IPS-NIHi7 (cell line): ENCODE measurements around the gene SLC37A4.
"Not testable (repeated sequence)": the region's sequence is repeated elsewhere in the genome, so short reads cannot be mapped to it uniquely, and the experiment has no call there.

ENCODE experiments used
- DNase-seq: peaks from one replicate; pipeline ENCODE4 v3.0.0; 2012; ENCODE audit warnings: mixed read lengths; ENCODE audit errors: extremely low spot score

SLC37A4 gene

DNA sequence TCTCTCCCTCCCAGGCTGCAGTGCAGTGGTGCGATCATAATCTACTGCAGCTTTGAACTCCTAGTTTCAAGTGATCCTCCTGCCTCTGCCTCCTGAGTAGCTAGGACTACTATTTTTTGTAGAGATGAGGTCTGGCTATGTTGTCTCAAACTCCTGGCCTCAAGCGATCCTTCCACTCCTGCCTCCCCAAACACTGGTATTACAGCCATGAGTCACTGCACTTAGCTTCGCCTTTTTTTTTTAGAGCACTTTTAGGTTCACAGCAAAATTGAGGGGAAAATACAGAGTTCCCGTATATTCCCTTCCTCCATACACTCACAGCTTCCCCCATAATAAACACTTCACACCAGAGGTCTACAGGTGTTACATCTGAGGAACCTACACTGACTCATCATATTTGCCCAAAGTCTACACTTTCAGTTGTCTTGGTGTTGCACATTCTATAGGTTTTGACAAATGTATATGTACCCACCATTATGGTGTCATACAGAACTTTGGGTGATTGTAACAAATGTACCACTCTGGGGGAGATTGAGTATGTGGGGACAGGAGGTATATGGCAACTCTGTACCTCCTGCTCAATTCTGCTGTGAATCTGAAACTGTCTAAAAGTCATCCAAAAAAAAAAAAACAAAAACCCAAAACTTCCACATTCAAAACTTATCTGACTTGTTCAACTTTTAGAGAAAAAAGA lies 11.3 kb upstream of the SLC37A4 start:
- no peak for DNase-seq

DNA sequence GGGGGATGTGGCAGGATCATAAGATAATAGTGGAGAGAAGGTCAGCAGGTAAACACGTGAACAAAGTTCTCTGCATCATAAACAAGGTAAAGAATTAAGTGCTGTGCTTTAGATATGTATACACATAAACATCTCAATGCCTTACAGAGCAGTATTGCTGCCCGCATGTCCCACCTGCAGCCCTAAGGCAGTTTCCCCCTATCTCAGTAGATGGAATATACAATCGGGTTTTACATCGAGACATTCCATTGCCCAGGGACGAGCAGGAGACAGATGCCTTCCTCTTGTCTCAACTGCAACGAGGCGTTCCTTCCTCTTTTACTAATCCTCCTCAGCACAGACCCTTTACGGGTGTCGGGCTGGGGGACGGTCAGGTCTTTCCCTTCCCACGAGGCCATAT lies 8.8 kb upstream of the SLC37A4 start:
- DNase-seq = not testable (repeated sequence)

DNA sequence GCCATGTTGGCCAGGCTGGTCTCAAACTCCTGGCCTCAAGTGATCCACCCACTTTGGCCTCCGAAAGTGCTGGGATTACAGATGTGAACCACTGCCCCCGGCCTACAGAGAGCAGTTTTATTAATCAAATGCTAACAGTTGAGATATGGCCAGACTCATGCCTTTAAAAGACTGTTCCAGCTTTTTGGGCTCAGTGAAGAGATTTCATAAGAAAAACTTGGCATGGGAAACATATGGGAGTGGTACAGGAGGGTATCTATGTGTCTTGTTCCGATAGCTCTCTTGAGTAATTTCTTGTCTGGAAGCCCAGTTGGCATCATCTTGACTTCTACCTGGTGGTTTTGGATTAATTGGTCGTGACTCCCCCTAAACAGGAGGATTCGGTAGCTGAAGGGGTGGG lies 8.2 kb upstream of the SLC37A4 start:
- no peak for DNase-seq

DNA sequence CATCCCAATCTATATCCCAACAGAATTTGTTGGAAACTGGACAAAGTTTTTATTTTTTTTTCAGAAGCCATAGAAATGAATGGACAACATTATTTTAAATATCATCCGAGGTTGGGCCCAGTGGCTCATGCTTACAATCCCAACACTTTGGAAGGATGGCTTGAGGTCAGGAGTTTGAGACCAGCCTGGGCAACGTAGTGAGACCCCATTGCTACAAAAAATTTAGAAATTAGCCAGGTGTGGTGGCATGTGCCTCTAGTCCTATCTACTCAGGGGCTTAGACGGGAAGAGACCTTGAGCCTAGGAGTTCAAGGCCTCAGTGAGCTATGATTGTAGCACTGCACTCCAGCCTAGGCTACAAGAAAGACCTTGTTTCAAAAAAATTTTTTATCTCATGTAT lies 4.1 kb upstream of the SLC37A4 start:
- no peak for DNase-seq

DNA sequence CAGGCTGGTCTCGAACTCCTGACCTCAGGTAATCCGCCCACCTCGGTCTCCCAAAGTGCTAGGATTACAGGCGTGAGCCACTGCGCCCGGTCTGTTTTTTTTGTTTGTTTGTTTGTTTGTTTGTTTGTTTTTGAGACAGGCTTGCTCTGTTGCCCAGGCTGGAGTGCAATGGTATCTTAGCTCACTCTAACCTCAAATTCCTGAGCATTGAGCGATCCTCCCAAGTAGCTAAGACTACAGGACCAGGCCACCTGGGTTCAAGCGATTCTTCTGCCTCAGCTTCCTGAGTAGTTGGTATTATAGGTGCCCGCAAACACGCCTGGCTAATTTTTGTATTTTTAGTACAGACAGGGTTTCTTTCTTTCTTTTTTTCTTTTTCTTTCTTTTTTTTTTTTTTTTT lies 2.7 kb upstream of the SLC37A4 start:
- not testable (repeated sequence) for DNase-seq

DNA sequence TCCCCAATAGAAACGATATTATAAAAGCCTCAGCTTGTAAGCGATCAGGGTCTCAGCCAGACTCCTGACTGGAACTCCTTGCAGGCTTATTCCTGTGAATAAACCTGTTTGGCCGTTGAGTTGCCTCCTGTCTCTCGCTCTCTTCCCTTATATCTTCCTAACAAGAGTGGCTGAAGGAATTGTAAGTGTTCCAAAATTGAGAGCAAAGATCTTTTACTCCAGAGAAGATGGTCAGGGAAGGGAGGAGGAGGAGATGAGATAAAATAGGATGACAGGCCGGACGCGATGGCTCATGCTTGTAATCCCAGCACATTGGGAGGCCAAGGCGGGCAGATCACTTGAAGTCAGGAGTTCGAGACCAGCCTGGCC lies 1.2 kb upstream of the SLC37A4 start:
- no peak for DNase-seq

DNA sequence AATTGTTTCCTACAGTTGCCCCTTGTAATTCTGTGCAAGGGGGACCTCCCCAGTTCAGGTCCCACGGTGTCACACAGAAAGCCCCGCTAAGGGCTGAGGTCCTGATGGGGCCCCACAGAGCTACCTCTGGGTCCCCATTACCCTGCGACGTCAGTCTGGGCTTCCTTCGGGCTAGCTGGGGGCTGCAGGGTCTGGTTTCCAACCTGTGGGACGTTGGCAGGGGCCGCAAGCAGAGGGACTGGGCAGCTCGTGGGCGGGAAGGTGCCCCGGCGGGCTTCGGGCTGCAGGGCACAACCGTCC lies 698 bp downstream of the SLC37A4 start:
- no peak for DNase-seq

DNA sequence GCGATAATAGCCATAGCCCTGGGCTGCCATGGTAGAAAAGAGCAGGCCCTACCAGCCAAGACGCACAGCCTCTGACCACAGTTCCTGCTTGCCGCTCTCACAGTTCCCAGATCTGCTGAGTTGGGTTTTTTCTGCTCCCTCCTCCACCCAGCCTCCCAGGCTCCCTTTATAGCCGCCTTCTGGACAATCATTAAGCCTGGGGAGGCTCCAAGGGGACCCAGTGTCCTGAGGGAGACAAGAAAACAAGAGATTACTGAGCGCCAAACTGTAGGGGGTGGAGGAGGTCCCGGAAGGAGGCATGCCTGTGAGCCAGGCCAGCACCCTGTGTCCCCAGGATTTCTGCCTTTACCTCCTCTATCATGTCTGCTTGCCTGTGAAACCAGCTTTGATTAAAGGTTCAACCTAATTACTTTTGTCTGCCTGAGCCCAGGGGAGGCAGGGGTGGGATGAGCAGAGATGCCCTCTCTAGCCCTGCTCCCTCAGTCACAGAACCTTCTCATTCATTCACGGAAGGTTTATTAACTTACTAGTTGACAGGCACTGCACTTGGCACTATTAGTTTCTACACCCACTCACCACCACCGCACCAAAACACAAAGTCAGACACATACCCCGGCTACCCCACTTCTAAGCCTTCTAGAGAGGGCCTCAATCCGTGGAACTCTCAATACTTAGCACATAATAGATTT lies 1.2 kb downstream of the SLC37A4 start:
- no peak for DNase-seq

DNA sequence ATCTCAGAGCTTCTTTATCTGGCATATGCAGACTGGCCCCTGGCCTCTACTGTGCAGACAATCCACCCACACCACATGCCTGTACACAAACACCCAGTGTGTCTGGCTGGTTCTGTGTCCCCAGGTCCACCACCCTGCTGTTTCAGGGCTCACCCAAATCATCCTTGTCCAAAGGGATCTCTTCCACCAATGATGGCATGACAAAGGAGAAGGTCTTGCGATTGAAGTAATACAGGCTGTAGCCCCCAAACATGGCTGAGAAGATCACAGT lies 1.7 kb downstream of the SLC37A4 start:
- no peak for DNase-seq

DNA sequence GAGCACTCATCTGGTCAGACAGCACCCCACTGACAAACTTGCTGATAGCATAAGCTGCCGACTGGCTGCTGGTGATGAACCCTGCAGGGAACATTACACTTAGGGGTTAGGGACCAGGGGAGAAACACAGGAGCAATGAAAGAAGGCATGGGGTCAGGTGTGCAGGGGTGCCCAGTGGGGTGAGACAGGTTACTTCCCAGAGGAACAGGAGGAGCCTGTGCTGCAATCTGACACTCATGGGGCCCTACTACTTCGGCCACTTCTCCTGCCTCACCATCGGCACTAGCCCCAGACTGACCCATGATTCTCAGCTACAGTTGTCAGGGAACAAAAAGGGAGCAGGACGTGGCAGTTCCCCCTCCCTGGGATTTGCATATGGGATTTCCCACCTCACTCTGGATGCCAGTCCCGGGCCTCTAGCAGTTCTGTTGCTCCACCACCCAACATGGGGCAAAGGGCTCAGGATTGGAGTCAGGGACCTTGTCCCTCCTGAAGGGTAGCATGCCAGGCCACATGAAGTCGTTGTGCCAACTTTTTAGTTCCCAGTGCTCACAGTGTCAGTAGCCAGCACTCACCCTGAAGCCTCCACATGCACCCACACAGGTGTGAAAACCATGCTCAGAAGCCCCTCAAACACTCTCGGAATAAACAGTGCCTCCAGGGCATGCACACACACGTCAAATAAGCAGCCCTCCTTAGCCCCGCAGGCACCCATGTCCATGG lies 2.2 kb downstream of the SLC37A4 start:
- no peak for DNase-seq

DNA sequence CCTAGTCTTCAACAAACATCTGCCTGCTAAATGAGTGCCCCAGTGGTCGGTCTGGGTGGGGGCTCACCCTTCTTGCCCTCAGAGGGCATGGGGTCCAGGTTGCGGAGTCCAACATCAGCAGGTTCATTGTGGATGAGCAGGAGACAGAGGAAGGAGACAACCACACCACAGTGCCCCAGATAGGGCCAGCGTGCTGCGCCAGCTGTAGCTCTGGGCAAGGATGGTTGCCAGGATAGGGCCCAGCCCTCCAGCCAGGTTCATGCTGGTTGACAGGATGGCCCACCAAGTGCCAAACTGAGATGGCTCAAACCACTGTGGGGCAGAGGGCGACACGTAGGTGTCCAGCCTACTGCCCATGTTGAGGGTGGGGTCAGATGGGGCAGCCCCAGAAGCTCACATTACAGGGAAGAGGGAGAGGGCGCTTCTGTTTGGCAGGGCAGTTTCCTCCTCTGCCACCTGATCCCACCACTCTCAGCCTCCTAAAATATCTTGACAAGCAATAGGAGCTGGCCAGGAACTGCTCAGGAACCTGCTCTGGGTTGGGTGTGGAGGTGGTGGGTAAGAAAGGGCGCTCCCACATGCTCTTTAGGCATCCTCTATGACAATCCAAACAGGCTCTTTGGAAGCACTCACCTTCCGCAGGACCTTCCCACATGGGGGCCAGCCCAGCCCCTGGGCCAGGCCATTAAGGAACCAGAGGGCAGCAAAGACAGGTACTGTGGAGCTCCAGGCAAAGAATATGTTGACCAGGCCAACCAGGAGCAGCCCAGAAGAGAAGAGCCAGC lies 2.9 kb downstream of the SLC37A4 start:
- no peak for DNase-seq

DNA sequence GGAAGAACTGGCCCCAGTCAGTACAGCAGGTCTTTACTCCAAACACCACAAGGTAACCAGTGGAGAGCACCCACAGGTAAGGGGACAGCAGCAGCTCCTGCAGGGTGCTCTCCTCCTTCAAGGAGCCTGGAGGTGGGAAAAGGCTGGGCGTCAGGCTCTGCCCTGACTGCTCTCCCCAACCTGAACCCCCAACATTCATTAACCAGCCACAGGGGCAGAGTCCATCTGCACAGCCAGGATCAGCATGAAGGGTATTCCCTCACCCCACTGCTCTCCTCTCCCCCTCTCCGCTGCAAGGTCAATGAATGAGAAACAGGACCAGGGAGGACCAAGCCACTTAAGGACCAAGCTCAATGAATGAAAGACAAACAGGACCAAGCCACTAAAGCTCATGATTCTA lies 3.7 kb downstream of the SLC37A4 start:
- no peak for DNase-seq

DNA sequence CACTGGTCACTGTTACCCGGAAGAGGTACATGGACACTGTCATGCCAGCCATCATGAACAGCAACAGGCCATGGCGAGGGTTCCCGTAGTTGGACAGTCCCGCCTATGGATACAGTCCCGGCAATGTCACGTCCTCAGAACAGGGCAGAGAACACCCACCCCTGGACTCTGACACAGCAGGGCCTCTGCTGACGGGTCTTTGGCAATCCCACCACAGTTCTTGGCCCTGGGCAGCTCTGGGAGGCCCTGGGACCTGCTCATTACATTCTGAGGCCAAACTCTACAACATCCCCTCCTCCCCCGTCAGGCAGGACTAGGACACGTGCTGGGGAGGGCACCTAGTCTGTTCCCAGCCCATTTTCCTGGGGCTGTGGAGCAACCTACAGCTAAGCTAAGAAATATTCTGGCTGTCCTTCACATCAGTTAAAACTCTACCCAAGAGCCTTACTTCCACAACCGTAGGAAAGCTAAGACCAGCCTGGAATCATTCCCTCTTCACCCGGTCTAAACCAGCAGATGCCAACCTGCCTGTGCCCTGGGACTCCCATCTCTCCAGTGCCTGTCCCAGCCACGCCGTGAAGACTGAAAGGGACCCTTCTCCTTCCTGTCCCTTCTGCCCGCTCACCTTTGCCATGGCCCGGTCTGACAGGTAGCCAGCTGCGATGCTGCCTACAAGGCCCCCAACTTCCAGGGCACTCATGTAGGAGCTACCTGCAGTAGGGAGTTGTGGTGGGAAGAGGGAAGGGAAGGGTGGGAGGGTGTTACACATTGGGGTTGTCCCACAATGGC lies 4.5 kb downstream of the SLC37A4 start:
- no peak for DNase-seq

DNA sequence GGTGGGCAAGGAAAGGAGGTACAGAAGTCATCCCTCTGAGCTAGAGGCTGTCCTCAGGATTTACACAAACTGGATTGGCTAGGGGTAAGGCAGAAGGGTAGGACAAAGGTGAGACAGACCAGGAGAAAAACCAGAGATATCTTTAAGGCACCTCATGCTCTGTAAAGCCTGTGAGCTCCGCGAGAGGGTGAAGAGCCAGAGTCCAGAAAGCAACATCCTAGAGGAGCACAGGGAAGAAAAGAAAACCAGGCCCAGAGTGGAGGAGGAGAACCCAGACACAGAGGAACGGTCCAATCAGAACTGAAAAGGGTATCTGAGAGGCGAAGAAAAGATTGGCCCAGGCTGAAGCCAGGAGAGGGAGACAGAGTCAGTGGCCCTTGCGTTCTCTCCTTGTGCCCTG lies 5.1 kb downstream of the SLC37A4 start:
- DNase-seq = no peak

DNA sequence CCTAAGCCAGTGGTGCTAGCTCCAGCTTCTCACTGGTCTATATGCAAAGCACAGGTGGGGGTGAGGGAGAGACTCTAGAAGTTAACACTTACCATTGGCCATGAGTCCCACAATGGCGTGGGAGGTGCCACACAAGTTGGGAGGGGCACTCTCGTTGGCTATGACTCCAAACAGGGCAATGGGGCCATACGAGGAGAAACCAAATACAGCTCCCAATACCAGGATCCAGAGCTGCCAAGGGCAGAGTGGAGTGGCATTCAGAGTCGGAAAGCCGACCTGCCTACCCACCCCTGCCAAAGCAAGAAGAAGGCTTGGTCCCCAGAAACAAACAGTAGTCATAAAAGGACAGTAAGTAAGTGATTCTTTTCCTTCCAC lies 5.6 kb downstream of the SLC37A4 start:
- DNase-seq = no peak

DNA sequence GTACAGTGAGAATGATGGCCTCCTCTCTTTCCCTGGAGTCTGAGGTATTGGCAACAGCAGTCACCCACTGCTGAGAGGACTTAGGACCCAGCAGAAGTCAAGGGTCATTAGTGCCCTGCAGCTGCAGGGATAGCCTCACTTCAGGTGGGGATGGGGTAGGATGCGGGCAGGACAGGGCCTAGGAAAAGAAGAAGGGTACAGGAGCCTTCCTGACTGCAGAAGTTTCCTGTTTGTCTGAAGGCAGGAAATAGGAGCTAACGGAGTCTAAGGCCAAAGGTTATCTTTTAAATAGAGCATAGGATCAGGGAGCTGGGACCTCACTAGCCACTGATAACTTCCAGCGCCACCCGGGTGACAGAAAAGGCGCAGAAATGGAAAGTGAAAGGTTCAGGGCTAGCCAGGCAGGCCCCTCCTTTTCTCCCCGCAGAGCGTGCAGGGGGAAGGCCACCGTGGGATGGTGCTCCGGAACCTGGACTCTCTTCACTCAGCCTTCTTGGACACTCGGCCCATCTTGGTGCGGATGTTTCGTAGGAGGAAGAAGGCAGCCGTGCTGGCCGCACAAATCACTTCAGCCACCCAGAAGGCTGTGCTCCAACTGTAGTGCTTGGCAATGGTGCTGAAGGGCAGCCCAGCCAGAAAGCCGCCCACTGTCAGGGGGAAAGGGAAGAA lies 6.1 kb downstream of the SLC37A4 start:
- DNase-seq = no peak

DNA sequence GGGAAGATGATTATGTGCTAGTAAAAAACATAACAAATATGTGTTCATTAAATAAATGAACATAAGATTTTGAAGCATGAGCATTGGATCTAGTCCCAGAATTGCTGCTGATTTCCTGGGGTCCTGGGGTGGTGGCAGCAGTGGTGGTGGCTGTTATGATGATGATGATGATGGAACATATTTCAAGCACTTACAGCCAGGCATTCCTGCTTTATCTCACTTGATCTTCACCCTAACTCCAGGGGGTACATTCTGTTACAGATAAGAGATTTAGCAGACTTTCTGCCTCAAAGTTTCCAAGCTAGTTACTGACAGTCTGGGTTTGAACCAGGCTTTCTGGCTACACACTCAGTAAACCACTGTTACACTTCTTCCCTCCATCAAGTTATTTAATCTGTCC lies 6.9 kb downstream of the SLC37A4 start:
- DNase-seq = no peak

DNA sequence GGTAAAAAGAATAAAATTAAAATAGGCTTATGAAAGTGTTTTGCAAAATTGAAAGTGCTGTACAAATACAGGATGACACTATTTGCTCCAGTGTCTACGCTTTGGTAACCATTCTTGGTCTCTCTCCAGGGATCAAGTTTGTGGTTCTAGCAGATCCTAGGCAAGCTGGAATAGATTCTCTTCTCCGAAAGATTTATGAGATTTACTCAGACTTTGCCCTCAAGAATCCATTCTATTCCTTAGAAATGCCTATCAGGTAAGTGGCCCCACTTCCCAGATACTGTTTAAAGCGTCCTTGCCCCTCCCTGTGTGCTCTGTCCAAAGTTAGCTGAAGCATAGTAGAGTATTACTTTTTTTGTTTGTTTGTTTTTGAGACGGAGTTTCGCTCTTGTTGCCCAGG lies 9.0 kb downstream of the SLC37A4 start:
- DNase-seq = no peak

DNA sequence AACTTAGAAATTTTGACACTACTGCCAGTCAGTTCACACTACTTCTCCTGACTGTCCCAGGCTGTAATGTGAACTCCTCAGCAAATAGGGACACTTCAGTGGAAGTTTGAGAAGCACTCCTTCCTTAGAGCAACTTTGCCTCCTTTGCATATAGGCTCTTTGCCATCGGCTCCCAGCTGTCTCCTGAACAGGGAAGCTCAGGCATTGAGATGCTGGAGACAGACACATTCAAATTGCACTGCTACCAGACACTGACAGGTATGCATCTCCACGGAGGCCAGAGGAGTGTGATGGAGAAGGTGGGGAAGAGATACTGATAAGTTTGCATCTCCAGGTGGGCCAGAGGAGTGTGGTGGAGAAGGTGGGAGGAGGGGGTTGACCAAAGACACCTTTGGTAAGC lies 10.7 kb downstream of the SLC37A4 start:
- DNase-seq = no peak

DNA sequence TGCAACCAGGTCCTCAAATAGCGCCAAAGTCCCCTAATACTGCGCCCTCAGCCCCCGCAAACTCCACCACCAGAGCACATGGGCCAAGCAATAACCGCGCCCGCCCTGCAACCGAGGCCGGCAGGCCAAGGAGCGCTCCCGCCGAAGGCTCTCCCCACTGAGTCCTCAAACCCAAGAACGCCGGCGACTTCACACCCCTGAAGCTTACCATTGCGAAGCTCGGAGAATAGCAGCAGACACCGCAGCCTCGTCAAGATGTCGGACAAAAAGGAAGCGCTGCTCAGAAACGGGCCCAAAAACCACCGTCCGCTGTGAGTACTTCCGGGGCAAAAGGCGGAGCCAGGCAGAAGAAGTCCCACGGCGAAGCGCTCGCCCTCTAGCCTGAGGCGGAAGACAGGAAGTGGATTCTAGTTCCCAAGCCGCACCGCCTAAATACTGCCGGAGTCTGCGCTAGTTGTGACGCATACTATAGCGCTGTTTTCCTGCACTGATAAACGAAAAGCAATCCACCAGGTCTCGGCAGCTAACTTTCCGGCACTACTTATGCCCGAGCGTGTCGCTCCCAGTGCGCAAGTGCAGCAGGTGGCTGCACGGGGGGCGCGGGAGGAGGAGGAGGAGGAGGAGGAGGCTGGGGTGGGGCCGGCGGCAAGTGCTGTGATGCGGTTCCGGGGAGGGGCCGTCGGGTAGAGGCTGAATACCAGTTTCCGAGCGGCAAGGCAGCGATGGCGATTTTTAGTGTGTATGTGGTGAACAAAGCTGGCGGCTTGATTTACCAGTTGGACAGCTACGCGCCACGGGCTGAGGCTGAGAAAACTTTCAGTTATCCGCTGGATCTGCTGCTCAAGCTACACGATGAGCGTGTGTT lies 12.4 kb downstream of the SLC37A4 start, which contains the start of the genes RPS25 and TRAPPC4:
Gene RPS25, minus strand, starts transcription at position 270 of the 865 bp plus-strand sequence. Its CDS starts 59 bp downstream, at position 211.
Gene TRAPPC4, plus strand, starts transcription at position 693 of the 865 bp plus-strand sequence. Its CDS starts 30 bp downstream, at position 723.
- DNase-seq = peak; percentile 92
